GM19240 (cell line): Measurements from ENCODE around the gene RAB25.
A peak's percentile ranks its signal among the peaks of the same experiment; 100 is the strongest.

Experiments used
- DNase-seq: peaks from one replicate; pipeline ENCODE4 v3.0.0; 2011; ENCODE audit warnings: low spot score; ENCODE audit not compliant: insufficient read length

Gene RAB25

GRCh38 chr1:156078728-156079127, 17.8 kb downstream of the RAB25 start:
- no peak for DNase-seq

GRCh38 chr1:156079762-156080161, 18.8 kb downstream of the RAB25 start:
- no peak for DNase-seq

GRCh38 chr1:156080241-156080862, 19.4 kb downstream of the RAB25 start:
- no peak for DNase-seq

GRCh38 chr1:156080863-156081179, 19.9 kb downstream of the RAB25 start:
- DNase-seq: no peak

DNA sequence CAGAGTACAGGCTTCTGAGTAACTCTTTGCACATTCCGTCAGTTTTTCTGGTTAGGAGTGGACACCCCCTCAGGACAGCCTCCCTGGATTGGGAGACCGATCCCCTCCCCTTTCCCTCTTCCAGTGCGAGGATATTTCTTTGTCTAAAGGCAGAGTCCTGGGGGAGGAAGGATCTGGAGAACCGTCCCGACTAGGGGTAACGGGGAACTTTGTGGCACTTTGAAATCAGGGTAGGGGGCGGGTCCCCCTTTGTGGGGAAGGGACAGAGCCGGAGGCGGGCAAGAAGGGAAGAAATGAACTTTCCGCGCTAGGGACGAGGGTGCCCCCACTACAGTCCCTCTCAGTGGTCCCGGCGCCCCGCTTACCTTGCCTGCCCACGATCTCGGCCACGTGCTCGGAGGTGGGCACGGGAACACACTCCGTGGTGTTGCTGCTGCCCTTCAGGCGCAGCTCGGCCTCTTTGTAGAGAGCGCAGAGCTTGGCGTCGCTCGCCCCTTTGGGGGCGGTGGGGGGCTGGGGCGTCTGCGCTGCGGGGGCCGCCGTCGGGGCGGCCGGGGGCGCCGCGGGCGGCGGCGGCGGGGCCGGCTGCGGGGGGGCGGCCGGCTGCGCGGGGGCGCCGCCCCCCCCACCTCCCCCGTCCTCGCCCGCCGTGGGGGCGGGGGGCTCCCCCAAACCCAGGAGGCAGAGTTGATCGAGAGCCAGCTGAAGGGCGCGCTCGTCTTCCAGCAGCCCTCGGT, 20.4 kb downstream of the RAB25 start:
- DNase-seq: no peak

DNA sequence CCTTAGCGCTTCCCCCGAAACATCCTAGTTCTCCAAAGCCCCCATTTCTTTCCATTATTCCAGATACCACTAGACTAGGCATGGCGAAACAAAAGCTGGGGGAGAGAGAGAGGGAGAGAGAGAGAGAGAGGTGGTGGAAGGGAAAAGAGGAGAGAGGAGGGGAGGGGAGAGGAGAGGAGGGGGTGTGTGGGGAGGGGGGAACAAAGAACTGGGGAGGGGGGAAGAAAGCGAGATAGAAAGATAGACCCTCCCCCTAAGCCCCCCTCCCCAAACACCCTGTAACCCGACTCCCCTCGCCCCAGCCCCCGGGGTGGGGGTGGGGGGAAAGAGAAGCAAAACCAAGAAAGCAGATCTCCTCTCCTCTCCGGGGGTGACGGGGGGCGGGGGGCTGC, 21.0 kb downstream of the RAB25 start:
- DNase-seq: no peak

GRCh38 chr1:156082309-156083091, 21.5 kb downstream of the RAB25 start, which contains the start of gene MEX3A:
Gene MEX3A (minus strand): TSS chr1:156082465. CDS start chr1:156081998, 467 bp downstream.
- peak; percentile 76 for DNase-seq

GRCh38 chr1:156083800-156084790, 23.1 kb downstream of the RAB25 start:
- no peak for DNase-seq

DNA sequence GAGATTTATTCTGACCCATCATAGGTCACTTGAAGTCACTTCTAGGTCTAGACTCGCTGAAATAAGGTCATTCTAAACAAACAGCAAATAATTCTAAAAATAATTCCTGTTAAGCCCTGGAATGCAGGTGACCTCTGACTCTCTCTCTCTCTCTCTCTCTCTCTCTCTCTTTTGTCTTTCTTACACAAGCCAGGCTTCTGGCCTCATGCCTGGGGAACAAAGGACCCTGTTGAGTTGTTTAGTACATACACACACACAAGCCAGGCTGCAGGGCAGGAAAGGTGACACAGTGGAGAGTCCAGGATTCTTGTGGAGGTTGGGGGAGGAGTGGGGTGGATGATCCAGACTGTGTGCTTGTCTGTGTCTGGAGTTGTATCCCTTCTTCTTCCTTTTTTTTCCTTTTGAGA, 25.3 kb downstream of the RAB25 start:
- DNase-seq: no peak

GRCh38 chr1:156089704-156090103, 28.7 kb downstream of the RAB25 start:
- DNase-seq: no peak

- no peak for DNase-seq
These were observed 29.3 kb downstream of the RAB25 start for GRCh38 chr1:156090138-156090839.

- peak; percentile 61 for DNase-seq
These were observed 29.9 kb downstream of the RAB25 start for GRCh38 chr1:156090840-156091188.

DNA sequence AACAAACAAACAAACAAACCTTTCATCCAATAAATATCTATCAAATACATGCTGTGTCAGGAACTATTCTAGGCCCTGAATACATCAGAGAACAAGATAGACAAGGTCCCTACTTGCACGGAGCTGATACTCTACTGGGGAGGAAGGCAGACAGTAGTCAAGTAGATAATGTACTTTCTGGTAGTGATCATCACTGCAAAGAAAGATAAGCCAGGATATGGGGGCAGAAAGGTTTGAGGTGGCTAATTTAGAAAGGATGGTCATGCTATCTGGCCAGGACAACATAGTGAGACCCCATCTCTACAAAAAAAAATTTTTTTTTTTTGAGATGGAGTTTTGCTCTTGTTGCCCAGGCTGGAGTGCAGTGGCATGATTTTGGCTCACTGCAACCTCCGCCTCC, 30.6 kb downstream of the RAB25 start:
- no peak for DNase-seq

DNA sequence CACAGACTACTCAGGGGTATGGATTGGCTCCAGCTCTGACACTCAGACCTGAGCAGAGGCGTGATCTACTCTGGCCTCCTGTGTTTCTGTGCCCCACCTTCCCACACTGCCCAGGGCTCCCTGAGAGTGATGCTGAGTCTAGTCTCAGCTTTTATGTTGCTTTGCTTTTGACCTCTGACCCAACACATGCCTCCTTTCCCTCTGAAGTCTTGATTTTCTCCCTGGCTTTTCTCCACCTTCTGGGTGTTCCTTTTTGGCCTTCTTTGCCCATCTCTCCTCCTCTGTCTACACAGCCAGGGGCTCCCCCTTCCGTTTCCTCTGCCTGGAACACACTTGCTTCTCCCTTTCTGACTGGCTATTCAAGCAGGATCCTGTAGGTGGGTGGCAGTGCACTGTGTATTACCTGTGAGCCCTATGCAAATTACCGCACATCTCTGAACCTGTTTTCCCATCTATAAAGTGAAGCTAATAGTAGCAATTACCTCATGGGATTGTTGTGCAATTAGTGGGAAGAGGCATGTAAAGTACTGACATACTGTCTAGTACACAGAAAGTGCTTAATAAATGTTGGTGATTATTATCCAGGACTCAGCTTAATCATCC, 35.0 kb downstream of the RAB25 start:
- no peak for DNase-seq

DNA sequence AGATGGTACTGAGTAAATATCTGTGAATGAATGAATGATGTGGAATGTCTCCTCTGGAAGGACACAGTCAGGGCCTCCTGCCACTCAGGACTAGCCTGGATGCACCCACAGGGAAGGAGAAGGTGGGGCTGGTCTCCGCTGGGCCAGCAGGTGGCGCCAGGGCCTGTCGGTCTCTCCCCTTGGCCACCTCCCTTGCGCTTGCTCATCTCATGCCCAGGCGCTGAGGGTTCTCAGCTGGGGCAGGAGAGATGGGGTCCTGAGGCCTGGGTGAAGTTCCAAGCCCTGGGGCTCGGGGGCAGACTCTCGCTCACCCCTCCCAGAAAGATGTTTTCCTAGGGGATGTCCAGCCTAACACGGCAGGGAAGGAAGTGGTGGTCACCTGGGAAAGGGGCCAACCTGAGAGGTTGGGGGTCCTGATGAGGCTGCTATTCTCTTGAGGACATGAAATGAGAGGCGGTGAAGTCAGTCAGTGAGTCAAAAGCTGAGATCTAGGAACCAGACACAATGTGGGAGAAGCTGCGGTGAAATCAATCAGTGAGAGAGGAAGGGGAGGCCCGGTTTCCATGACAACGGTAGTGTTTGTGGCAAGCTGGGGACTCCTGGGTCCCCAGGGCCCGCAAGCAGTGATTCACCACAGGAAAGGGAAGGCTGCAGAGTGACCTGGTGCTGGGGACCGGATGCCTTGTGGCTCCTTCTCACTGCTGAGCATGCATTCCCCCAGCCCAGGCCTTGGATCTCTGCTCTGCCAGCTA, 35.9 kb downstream of the RAB25 start:
- DNase-seq: peak; percentile 84

- no peak for DNase-seq
These were observed 36.7 kb downstream of the RAB25 start for GRCh38 chr1:156097499-156098178.

GRCh38 chr1:156098784-156099183, 37.8 kb downstream of the RAB25 start:
- no peak for DNase-seq

DNA sequence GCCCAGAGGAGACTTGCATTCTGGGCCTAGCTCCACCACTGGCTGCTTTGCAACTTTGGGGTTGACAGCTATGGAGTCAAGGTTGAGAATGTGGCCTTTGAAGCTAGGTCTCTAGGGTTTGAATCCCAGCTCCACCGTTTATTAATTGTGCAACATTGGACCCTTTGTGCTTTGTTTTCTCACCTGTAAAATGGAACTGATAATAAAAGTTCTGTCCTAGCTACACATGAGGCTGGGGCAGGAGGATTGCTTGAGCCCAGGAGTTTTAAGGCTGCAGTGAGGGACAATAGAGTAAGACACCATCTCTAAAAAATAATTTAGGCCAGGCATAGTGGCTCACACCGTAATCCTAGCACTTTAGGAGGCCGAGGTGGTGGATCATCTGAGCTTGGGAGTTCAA, 38.3 kb downstream of the RAB25 start:
- no peak for DNase-seq
